Measurements from ENCODE around the gene YPEL4. TPM values are rescaled to one million over a fixed set of nuclear protein-coding genes. Genes with fewer than 3 reads are reported as not detected.
A peak's percentile ranks its signal among the peaks of the same experiment; 100 is the strongest.
"Not testable (repeated sequence)": the region's sequence is repeated elsewhere in the genome, so short reads cannot be mapped to it uniquely, and the experiment has no call there.

Gene YPEL4
- total RNA-seq: 1 to 10 TPM; 1.1 to 1.3 TPM

GRCh38 chr11:57649826-57650738 lies at the start of gene YPEL4:
Gene YPEL4 (minus strand): TSS chr11:57649912. CDS start chr11:57647107, 2,805 bp downstream.
- ATAC-seq (replicated peaks in 1 of 2) (peak; percentile 85 to 86), DNase-seq (peak; percentile 66 to 68)
- H3K36me3 Mint-ChIP-seq (ENCODE audit: insufficient read depth in 2 of 2): no peaks in the 10 kb centered on the region
- peaks cover 42% of the 10 kb centered on the region for H3K27me3 Mint-ChIP-seq (ENCODE audit: low read depth)
- H3K9me3 Mint-ChIP-seq: no peaks in the 10 kb centered on the region
- peak within 1 kb of the TSS; percentile 81 to 93 for H3K4me3 Mint-ChIP-seq
- H3K27ac Mint-ChIP-seq: peak within 1 kb of the TSS; percentile 71
- peaks cover 58% of the 10 kb centered on the region for H3K4me1 Mint-ChIP-seq (ENCODE audit: low read depth)

- H3K27me3 Mint-ChIP-seq (ENCODE audit: low read depth): no peaks in the 10 kb centered on the region
- peaks cover 9 to 15% of the 10 kb centered on the region in 2 donors for H3K36me3 Mint-ChIP-seq (ENCODE audit: insufficient read depth in 2 of 2)
- ATAC-seq (replicated peaks in 1 of 2): no peak
- H3K27ac Mint-ChIP-seq: no peak overlapping the region
- H3K9me3 Mint-ChIP-seq: no peaks in the 10 kb centered on the region
- DNase-seq: no peak
- H3K4me3 Mint-ChIP-seq: no peak overlapping the region
- no peaks in the 10 kb centered on the region for H3K4me1 Mint-ChIP-seq (ENCODE audit: low read depth)
These were observed 49.2 kb upstream of the YPEL4 start for GRCh38 chr11:57698843-57699365.

- H3K36me3 Mint-ChIP-seq (ENCODE audit: insufficient read depth in 2 of 2): peaks cover 16 to 35% of the 10 kb centered on the region in 2 donors
- H3K4me3 Mint-ChIP-seq: not testable (repeated sequence)
These were observed 40.8 kb upstream of the YPEL4 start for GRCh38 chr11:57690474-57690873.

GRCh38 chr11:57681168-57681567 lies 31.5 kb upstream of the YPEL4 start:
- H3K36me3 Mint-ChIP-seq (ENCODE audit: insufficient read depth in 2 of 2): peaks cover 16 to 32% of the 10 kb centered on the region in 2 donors
- H3K4me1 Mint-ChIP-seq (ENCODE audit: low read depth): peaks cover 49% of the 10 kb centered on the region
- no peaks in the 10 kb centered on the region for H3K9me3 Mint-ChIP-seq
- peak overlapping the region in 1 of 2 donors; percentile 25 for H3K4me3 Mint-ChIP-seq
- no peaks in the 10 kb centered on the region for H3K27me3 Mint-ChIP-seq (ENCODE audit: low read depth)
- ATAC-seq (replicated peaks in 1 of 2) (no peak), DNase-seq (no peak)
- peak overlapping the region; percentile 87 for H3K27ac Mint-ChIP-seq

More at GRCh38 chr11:57690474-57690873, 40.8 kb upstream of the YPEL4 start:
- not testable (repeated sequence) for H3K9me3 Mint-ChIP-seq; H3K4me1 Mint-ChIP-seq (ENCODE audit: low read depth); DNase-seq; H3K27ac Mint-ChIP-seq; H3K27me3 Mint-ChIP-seq (ENCODE audit: low read depth); ATAC-seq (replicated peaks in 1 of 2)

GRCh38 chr11:57680552-57680874 lies 30.8 kb upstream of the YPEL4 start:
- H3K4me3 Mint-ChIP-seq: peak overlapping the region; percentile 66 to 77
- no peaks in the 10 kb centered on the region for H3K27me3 Mint-ChIP-seq (ENCODE audit: low read depth)
- peak overlapping the region; percentile 87 for H3K27ac Mint-ChIP-seq
- H3K36me3 Mint-ChIP-seq (ENCODE audit: insufficient read depth in 2 of 2): peaks cover 16 to 28% of the 10 kb centered on the region in 2 donors
- no peaks in the 10 kb centered on the region for H3K9me3 Mint-ChIP-seq
- peaks cover 56% of the 10 kb centered on the region for H3K4me1 Mint-ChIP-seq (ENCODE audit: low read depth)
- ATAC-seq (replicated peaks in 1 of 2): peak; percentile 62 to 65
- no peak for DNase-seq

- Mint-ChIP-seq H3K27ac (no peak overlapping the region), H3K4me1 (ENCODE audit: low read depth) (peaks cover 67% of the 10 kb centered on the region), H3K36me3 (ENCODE audit: insufficient read depth in 2 of 2) (peaks cover 17 to 26% of the 10 kb centered on the region in 2 donors), H3K27me3 (ENCODE audit: low read depth) (no peaks in the 10 kb centered on the region), H3K9me3 (no peaks in the 10 kb centered on the region), H3K4me3 (no peak overlapping the region)
- ATAC-seq (replicated peaks in 1 of 2) (no peak), DNase-seq (no peak)
These were observed 29.7 kb upstream of the YPEL4 start for GRCh38 chr11:57679396-57679795.

- Mint-ChIP-seq H3K27ac (peak overlapping the region; percentile 85), H3K27me3 (ENCODE audit: low read depth) (no peaks in the 10 kb centered on the region), H3K4me1 (ENCODE audit: low read depth) (peaks cover 89% of the 10 kb centered on the region), H3K9me3 (no peaks in the 10 kb centered on the region), H3K36me3 (ENCODE audit: insufficient read depth in 2 of 2) (peaks cover 9 to 28% of the 10 kb centered on the region in 2 donors), H3K4me3 (peak overlapping the region; percentile 6 to 33)
- DNase-seq: no peak
- peak; percentile 40 to 76 for ATAC-seq (replicated peaks in 1 of 2)
These were observed 25.6 kb upstream of the YPEL4 start for GRCh38 chr11:57675176-57675941.

GRCh38 chr11:57674251-57674650 lies 24.5 kb upstream of the YPEL4 start:
- Mint-ChIP-seq H3K27me3 (ENCODE audit: low read depth) (no peaks in the 10 kb centered on the region), H3K9me3 (no peaks in the 10 kb centered on the region), H3K4me1 (ENCODE audit: low read depth) (peaks cover 89% of the 10 kb centered on the region), H3K36me3 (ENCODE audit: insufficient read depth in 2 of 2) (peaks cover 9 to 28% of the 10 kb centered on the region in 2 donors), H3K4me3 (peak overlapping the region in 1 of 2 donors; percentile 44), H3K27ac (peak overlapping the region; percentile 43)
- DNase-seq: no peak
- ATAC-seq (replicated peaks in 1 of 2): no peak

- H3K27me3 Mint-ChIP-seq (ENCODE audit: low read depth): no peaks in the 10 kb centered on the region
- no peaks in the 10 kb centered on the region for H3K9me3 Mint-ChIP-seq
- peak overlapping the region; percentile 88 to 97 for H3K4me3 Mint-ChIP-seq
- peaks cover 10 to 13% of the 10 kb centered on the region in 2 donors for H3K36me3 Mint-ChIP-seq (ENCODE audit: insufficient read depth in 2 of 2)
- peak overlapping the region; percentile 98 for H3K27ac Mint-ChIP-seq
- no peak for DNase-seq
- peaks cover 58% of the 10 kb centered on the region for H3K4me1 Mint-ChIP-seq (ENCODE audit: low read depth)
- peak; percentile 7 to 17 for ATAC-seq (replicated peaks in 1 of 2)
These were observed 18.7 kb upstream of the YPEL4 start for GRCh38 chr11:57668434-57668782.

GRCh38 chr11:57667736-57668433 lies 18.2 kb upstream of the YPEL4 start, which contains the start of gene ZDHHC5:
Gene ZDHHC5 (plus strand): TSS chr11:57668114. CDS start chr11:57673091, 4,977 bp downstream.
- H3K27ac Mint-ChIP-seq: peak within 1 kb of the TSS; percentile 99
- H3K4me1 Mint-ChIP-seq (ENCODE audit: low read depth): peaks cover 53% of the 10 kb centered on the region
- H3K36me3 Mint-ChIP-seq (ENCODE audit: insufficient read depth in 2 of 2): peaks cover 5 to 12% of the 10 kb centered on the region in 2 donors
- H3K4me3 Mint-ChIP-seq: peak within 1 kb of the TSS; percentile 88 to 97
- no peaks in the 10 kb centered on the region for H3K9me3 Mint-ChIP-seq
- H3K27me3 Mint-ChIP-seq (ENCODE audit: low read depth): no peaks in the 10 kb centered on the region
- ATAC-seq (replicated peaks in 1 of 2) (peak; percentile 90 to 91), DNase-seq (peak; percentile 99)

- Mint-ChIP-seq H3K36me3 (ENCODE audit: insufficient read depth in 2 of 2) (peaks cover 7 to 10% of the 10 kb centered on the region in 2 donors), H3K4me1 (ENCODE audit: low read depth) (peaks cover 46% of the 10 kb centered on the region), H3K27ac (peak overlapping the region; percentile 99), H3K9me3 (no peaks in the 10 kb centered on the region), H3K27me3 (ENCODE audit: low read depth) (no peaks in the 10 kb centered on the region), H3K4me3 (peak overlapping the region; percentile 88 to 97)
- ATAC-seq (replicated peaks in 1 of 2) (peak; percentile 65 to 66), DNase-seq (peak; percentile 89 to 95)
These were observed 17.5 kb upstream of the YPEL4 start for GRCh38 chr11:57667117-57667735.

GRCh38 chr11:57663975-57664374 lies 14.3 kb upstream of the YPEL4 start:
- Mint-ChIP-seq H3K9me3 (no peaks in the 10 kb centered on the region), H3K4me1 (ENCODE audit: low read depth) (peaks cover 25% of the 10 kb centered on the region), H3K4me3 (no peak overlapping the region), H3K27ac (no peak overlapping the region), H3K36me3 (ENCODE audit: insufficient read depth in 2 of 2) (peaks cover 10 to 13% of the 10 kb centered on the region in 2 donors), H3K27me3 (ENCODE audit: low read depth) (no peaks in the 10 kb centered on the region)
- ATAC-seq (replicated peaks in 1 of 2) (no peak), DNase-seq (no peak)
